Neuronal stem cell (in vitro differentiated cells): ENCODE measurements around the gene CD40.
A peak's percentile ranks its signal among the peaks of the same experiment; 100 is the strongest.

ENCODE experiments used
- DNase-seq: peaks from one replicate; pipeline ENCODE4 v3.0.0-alpha.2; 2013; ENCODE audit warnings: low spot score
- H2AFZ ChIP-seq: one replicate; pipeline ENCODE4 v1.6.1; 2013; ENCODE audit warnings: mild to moderate bottlenecking, low read length, inconsistent platforms
- H2AK5ac ChIP-seq: 2 replicates; pipeline ENCODE4 v1.6.1; 2013; ENCODE audit warnings: low read depth, mild to moderate bottlenecking, inconsistent platforms, low read length, moderate library complexity, mixed read lengths
- H2BK120ac ChIP-seq: 2 replicates; pipeline ENCODE4 v1.6.1; 2013; ENCODE audit warnings: low read depth, mild to moderate bottlenecking, inconsistent platforms, low read length, moderate library complexity, mixed read lengths
- H2BK12ac ChIP-seq: one replicate; pipeline ENCODE4 v1.6.1; 2013; ENCODE audit warnings: low read length, inconsistent platforms
- H2BK15ac ChIP-seq: 2 replicates; pipeline ENCODE4 v1.6.1; 2013; ENCODE audit warnings: mild to moderate bottlenecking, low read length, inconsistent platforms, mixed read lengths
- H2BK5ac ChIP-seq: one replicate; pipeline ENCODE4 v1.6.1; 2013; ENCODE audit warnings: inconsistent platforms, mild to moderate bottlenecking, low read length, moderate library complexity
- H3K14ac ChIP-seq: one replicate; pipeline ENCODE4 v1.6.1; 2013; ENCODE audit warnings: low read length, inconsistent platforms
- H3K18ac ChIP-seq: 2 replicates; pipeline ENCODE4 v1.6.1; 2013; ENCODE audit warnings: low read length, inconsistent platforms
- H3K23ac ChIP-seq: 2 replicates; pipeline ENCODE4 v1.6.1; 2013; ENCODE audit warnings: low read depth, mild to moderate bottlenecking, mixed read lengths, low read length, inconsistent platforms; ENCODE audit not compliant: poor library complexity
- H3K27ac ChIP-seq: replicated peaks from 3 replicates; pipeline ENCODE4 v1.5.1; 2013; ENCODE audit warnings: low read length, inconsistent platforms
- H3K27me3 ChIP-seq, 3 experiments: 2 replicates each; pipeline ENCODE4 v1.6.1; 2013; ENCODE audit warnings: low read length in 3 of 3, mild to moderate bottlenecking in 2 of 3, inconsistent platforms in 1 of 3, low read depth in 1 of 3, mixed read lengths in 1 of 3, moderate library complexity in 1 of 3; ENCODE audit not compliant: control insufficient read depth in 3 of 3, insufficient read depth in 3 of 3
- H3K36me3 ChIP-seq, 2 donors: replicated peaks in 1 of 2; 2 replicates each; pipeline ENCODE4 v1.6.1; 2013; ENCODE audit warnings: low read length in 2 of 2; ENCODE audit not compliant: control insufficient read depth in 2 of 2, insufficient read depth in 2 of 2
- H3K4ac ChIP-seq: 2 replicates; pipeline ENCODE4 v1.6.1; 2013; ENCODE audit warnings: inconsistent platforms, mild to moderate bottlenecking, low read length, moderate library complexity
- H3K4me1 ChIP-seq, 2 donors: 1 replicate in 1 of 2; 2 replicates in 1 of 2; pipeline ENCODE4 v1.6.1; 2013; ENCODE audit warnings: low read length in 2 of 2, low read depth in 1 of 2; ENCODE audit not compliant: control insufficient read depth in 2 of 2, insufficient read depth in 1 of 2
- H3K4me2 ChIP-seq: one replicate; pipeline ENCODE4 v1.6.1; 2013; ENCODE audit warnings: mild to moderate bottlenecking, low read length, inconsistent platforms; ENCODE audit not compliant: insufficient read depth, poor library complexity, severe bottlenecking
- H3K4me3 ChIP-seq, 2 donors: 2 replicates each; pipeline ENCODE4 v1.5.1; 2013; ENCODE audit warnings: low read length in 2 of 2, mild to moderate bottlenecking in 2 of 2, inconsistent platforms in 1 of 2, moderate library complexity in 1 of 2
- H3K79me1 ChIP-seq: one replicate; pipeline ENCODE4 v1.6.1; 2013; ENCODE audit warnings: low read depth, mild to moderate bottlenecking, inconsistent platforms, low read length, moderate library complexity
- H3K9ac ChIP-seq: one replicate; pipeline ENCODE4 v1.6.1; 2013; ENCODE audit warnings: mild to moderate bottlenecking, low read depth, low read length, inconsistent platforms; ENCODE audit not compliant: poor library complexity
- H3K9me3 ChIP-seq, 2 donors: replicated peaks in 1 of 2; 2 replicates each; pipeline versions ENCODE3 to v1.6.1; 2013; ENCODE audit warnings: low read length in 2 of 2, mild to moderate bottlenecking in 2 of 2, inconsistent platforms in 1 of 2, low read depth in 1 of 2, mixed read lengths in 1 of 2, moderate library complexity in 1 of 2; ENCODE audit not compliant: control insufficient read depth in 2 of 2, insufficient read depth in 1 of 2
- H4K8ac ChIP-seq: one replicate; pipeline ENCODE4 v1.6.1; 2013; ENCODE audit warnings: low read depth, mild to moderate bottlenecking, inconsistent platforms, low read length, moderate library complexity
- H4K91ac ChIP-seq: one replicate; pipeline ENCODE4 v1.6.1; 2013; ENCODE audit warnings: low read length, low read depth, mild to moderate bottlenecking, inconsistent platforms; ENCODE audit not compliant: poor library complexity
- WGBS, 2 donors: extraction: QIAGEN DNeasy Blood & Tissue Kit; methylation state at CpG; one replicate each; pipeline ENCODE4 v1.1.7; 2013; ENCODE audit warnings: missing lambda C conversion rate in 2 of 2, mixed read lengths in 1 of 2; ENCODE audit not compliant: insufficient read length in 2 of 2, insufficient replicate concordance in 1 of 2; ENCODE audit errors: extremely low coverage in 2 of 2; 5-methylcytosine and 5-hydroxymethylcytosine counted together

The CD40 gene

GRCh38 chr20:46145713-46146112 is 27.6 kb downstream of the CD40 start:
- Histone ChIP-seq H3K18ac (no peak overlapping the region), H3K79me1 (no peaks in the 10 kb centered on the region), H3K4me2 (no peak overlapping the region), H3K4me3 (no peak overlapping the region), H3K4me1 (peaks cover 0 to 4% of the 10 kb centered on the region in 2 donors), H3K9ac (no peak overlapping the region), H3K27ac (no peak overlapping the region), H3K27me3 (peaks cover 0 to 39% (median 0%) of the 10 kb centered on the region in 3 experiments), H2AK5ac (no peak overlapping the region), H3K4ac (no peak overlapping the region), H3K36me3 (no peaks in the 10 kb centered on the region), H2BK120ac (no peak overlapping the region), H2BK15ac (no peak overlapping the region), H3K14ac (no peak overlapping the region), H4K8ac (no peak overlapping the region), H2BK5ac (no peak overlapping the region), H2BK12ac (no peak overlapping the region), H3K23ac (no peak overlapping the region), H3K9me3 (no peaks in the 10 kb centered on the region), H4K91ac (no peak overlapping the region), H2AFZ (no peak overlapping the region)
- no peak for DNase-seq
- no CpG with 5 or more reads among the region's 3 CpGs for WGBS, 2 donors

DNA sequence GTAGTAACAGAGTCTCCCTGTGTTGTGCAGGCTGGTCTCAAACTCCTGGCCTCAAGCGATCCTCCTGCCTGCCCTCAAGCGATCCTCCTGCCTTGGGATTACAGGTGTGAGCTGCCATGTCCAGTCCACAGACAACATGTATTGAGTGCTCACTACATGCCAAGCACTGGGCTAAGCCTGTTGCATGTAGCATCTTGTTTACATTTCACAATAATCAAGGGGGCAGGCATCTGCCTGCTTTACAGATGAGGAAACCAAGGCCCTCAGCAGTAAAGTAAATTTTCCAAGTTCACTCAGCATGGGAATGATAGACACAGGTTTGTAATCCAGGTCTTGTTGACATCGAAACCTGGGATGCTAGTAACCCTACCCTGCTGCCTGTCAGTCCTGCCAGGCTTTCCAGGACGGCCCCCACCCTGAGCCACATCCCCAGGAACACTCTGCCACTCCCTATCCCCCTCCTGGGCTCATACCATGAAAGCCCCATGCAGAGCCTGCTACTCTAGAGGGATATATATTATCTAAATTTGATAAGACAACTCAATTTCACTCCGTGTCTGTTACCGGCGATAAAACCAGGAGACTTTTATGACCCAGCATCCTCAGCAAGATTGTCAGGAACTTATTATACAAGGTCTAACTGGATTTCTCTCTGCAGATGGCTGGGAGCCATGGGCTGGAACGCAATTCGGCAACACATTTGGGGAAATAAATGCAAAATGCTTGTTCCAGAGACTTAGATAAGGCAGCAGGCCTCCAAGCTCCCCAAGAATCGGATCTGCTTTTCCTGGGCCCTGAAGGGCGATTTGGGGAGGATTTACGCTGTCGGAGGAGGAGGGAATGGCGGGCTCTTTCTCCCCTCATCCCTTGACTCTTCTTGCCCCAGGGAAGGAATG is 30.4 kb downstream of the CD40 start:
- Histone ChIP-seq H2BK120ac (no peak overlapping the region), H3K79me1 (no peaks in the 10 kb centered on the region), H2BK12ac (no peak overlapping the region), H4K91ac (no peak overlapping the region), H3K14ac (no peak overlapping the region), H2BK15ac (no peak overlapping the region), H2AK5ac (no peak overlapping the region), H2AFZ (no peak overlapping the region), H3K9me3 (no peaks in the 10 kb centered on the region), H4K8ac (no peak overlapping the region), H2BK5ac (no peak overlapping the region), H3K4me2 (no peak overlapping the region), H3K27me3 (peaks cover 0 to 23% (median 0%) of the 10 kb centered on the region in 3 experiments), H3K9ac (no peak overlapping the region), H3K36me3 (no peaks in the 10 kb centered on the region), H3K23ac (no peak overlapping the region), H3K4me3 (no peak overlapping the region), H3K27ac (no peak overlapping the region), H3K18ac (no peak overlapping the region), H3K4me1 (peaks cover 0 to 4% of the 10 kb centered on the region in 2 donors), H3K4ac (no peak overlapping the region)
- no peak for DNase-seq
- WGBS, 2 donors, result no CpG with 5 or more reads among the region's 14 CpGs

- Histone ChIP-seq H3K4ac (no peak overlapping the region), H3K4me2 (no peak overlapping the region), H2AFZ (no peak overlapping the region), H3K14ac (no peak overlapping the region), H2BK5ac (no peak overlapping the region), H3K27me3 (peaks cover 0 to 24% (median 0%) of the 10 kb centered on the region in 3 experiments), H3K27ac (no peak overlapping the region), H4K8ac (no peak overlapping the region), H2BK12ac (no peak overlapping the region), H2BK120ac (no peak overlapping the region), H3K18ac (no peak overlapping the region), H3K4me3 (no peak overlapping the region), H3K23ac (no peak overlapping the region), H3K4me1 (peaks cover 0 to 3% of the 10 kb centered on the region in 2 donors), H3K79me1 (no peaks in the 10 kb centered on the region), H2BK15ac (peak overlapping the region; percentile 65), H3K36me3 (no peaks in the 10 kb centered on the region), H4K91ac (no peak overlapping the region), H3K9me3 (no peaks in the 10 kb centered on the region), H3K9ac (no peak overlapping the region), H2AK5ac (peak overlapping the region; percentile 4)
- DNase-seq, result no peak
- no CpG with 5 or more reads among the region's 5 CpGs for WGBS, 2 donors
Measured at GRCh38 chr20:46150943-46151342, 32.8 kb downstream of the CD40 start.

- H3K27me3 ChIP-seq, result peaks cover 0 to 27% (median 0%) of the 10 kb centered on the region in 3 experiments
- no peak for DNase-seq
Measured at GRCh38 chr20:46151936-46152335, 33.8 kb downstream of the CD40 start.

More at GRCh38 chr20:46151936-46152335, 33.8 kb downstream of the CD40 start:
- H3K23ac ChIP-seq, result no peak overlapping the region
- H3K4me3 ChIP-seq, result no peak overlapping the region
- no peak overlapping the region for H3K9ac ChIP-seq
- H2BK12ac ChIP-seq, result no peak overlapping the region
- no peak overlapping the region for H3K4ac ChIP-seq
- no peak overlapping the region for H4K8ac ChIP-seq
- H3K4me1 ChIP-seq, result no peaks in the 10 kb centered on the region
- no peak overlapping the region for H2BK15ac ChIP-seq
- no peak overlapping the region for H3K27ac ChIP-seq
- H3K79me1 ChIP-seq, result no peaks in the 10 kb centered on the region
- H2BK120ac ChIP-seq, result no peak overlapping the region
- H3K9me3 ChIP-seq, result no peaks in the 10 kb centered on the region
- no peak overlapping the region for H3K4me2 ChIP-seq
- no peaks in the 10 kb centered on the region for H3K36me3 ChIP-seq
- H2AK5ac ChIP-seq, result peak overlapping the region; percentile 39
- H3K14ac ChIP-seq, result no peak overlapping the region
- H2BK5ac ChIP-seq, result no peak overlapping the region
- H4K91ac ChIP-seq, result no peak overlapping the region
- H2AFZ ChIP-seq, result no peak overlapping the region
- peak overlapping the region; percentile 46 for H3K18ac ChIP-seq
- WGBS, 2 donors, result no CpG with 5 or more reads among the region's 7 CpGs
